SK-N-SH treated with all-trans-retinoic acid at 6 μM for 48 hours (cell line): ENCODE data around the gene GAK.

ENCODE experiments used
- ATAC-seq: fragments of 200-7000 bp; cut with Tn5 transposase; 3 replicates; pipeline ENCODE4 v1.9.1; 2020; ENCODE audit warnings: mild to moderate bottlenecking, moderate library complexity
- ARNTL ChIP-seq: fragments of 450-650 bp; formaldehyde crosslinking; IDR thresholded peaks from 2 replicates; pipeline ENCODE4 v1.5.0; 2020; ENCODE audit warnings: low read depth, mild to moderate bottlenecking, moderate library complexity, borderline replicate concordance
- BACH2 ChIP-seq: fragments of 250-450 bp; sonication (Bioruptor Pico); IDR thresholded peaks from 2 replicates; pipeline ENCODE4 v1.9.0; 2021; ENCODE audit warnings: mild to moderate bottlenecking, borderline replicate concordance
- CSDC2 ChIP-seq: fragments of 250-450 bp; sonication (Bioruptor Pico); IDR thresholded peaks from 2 replicates; pipeline ENCODE4 v1.5.0; 2020; ENCODE audit warnings: mild to moderate bottlenecking, moderate library complexity
- ISL1 ChIP-seq: fragments of 250-450 bp; sonication (Bioruptor Pico); IDR thresholded peaks from 2 replicates; pipeline ENCODE4 v2.1.2; 2022; ENCODE audit warnings: mild to moderate bottlenecking, moderate library complexity
- OSR1 ChIP-seq: fragments of 250-450 bp; sonication (Bioruptor Pico); IDR thresholded peaks from 2 replicates; pipeline ENCODE4 v1.8.0; 2022; ENCODE audit warnings: moderate library complexity, mild to moderate bottlenecking, inconsistent platforms
- PPARA ChIP-seq: fragments of 250-450 bp; sonication (Bioruptor Pico); IDR thresholded peaks from 2 replicates; pipeline ENCODE4 v1.5.0; 2020; ENCODE audit warnings: mild to moderate bottlenecking, borderline replicate concordance
- RARB ChIP-seq: fragments of 250-450 bp; sonication (Bioruptor Pico); IDR thresholded peaks from 2 replicates; pipeline ENCODE4 v1.8.0; 2021; ENCODE audit warnings: mild to moderate bottlenecking, moderate library complexity
- SNAI2 ChIP-seq: fragments of 250-450 bp; sonication (Bioruptor Pico); IDR thresholded peaks from 2 replicates; pipeline ENCODE4 v1.5.0; 2020; ENCODE audit warnings: mild to moderate bottlenecking, moderate library complexity
- TCF4 ChIP-seq: fragments of 250-450 bp; sonication (Bioruptor Pico); IDR thresholded peaks from 2 replicates; pipeline ENCODE4 v1.8.0; 2021; ENCODE audit warnings: mild to moderate bottlenecking, moderate library complexity, borderline replicate concordance
- TOX ChIP-seq: fragments of 250-450 bp; sonication (Bioruptor Pico); IDR thresholded peaks from 2 replicates; pipeline ENCODE4 v1.8.0; 2021; ENCODE audit warnings: mild to moderate bottlenecking, moderate library complexity, borderline replicate concordance
- ZC3H10 ChIP-seq: fragments of 250-450 bp; sonication (Bioruptor Pico); IDR thresholded peaks from 2 replicates; pipeline ENCODE4 v1.5.1; 2021; ENCODE audit warnings: mild to moderate bottlenecking, moderate library complexity
- ZFP30 ChIP-seq: fragments of 450-650 bp; formaldehyde crosslinking; IDR thresholded peaks from 2 replicates; pipeline ENCODE4 v1.5.0; 2022; ENCODE audit warnings: mild to moderate bottlenecking, moderate library complexity
- ZNF565 ChIP-seq: fragments of 450-650 bp; formaldehyde crosslinking; conservative IDR thresholded peaks from 2 replicates; pipeline ENCODE4 v1.5.0; 2020; ENCODE audit warnings: low read depth, mild to moderate bottlenecking, moderate library complexity
- ZNF8 ChIP-seq: fragments of 450-650 bp; formaldehyde crosslinking; IDR thresholded peaks from 2 replicates; pipeline ENCODE4 v1.5.0; 2020; ENCODE audit warnings: mild to moderate bottlenecking, moderate library complexity
- TF ChIP-seq, protein P1 (sequence below): fragments of 250-450 bp; sonication (Bioruptor Pico); IDR thresholded peaks from 2 replicates; pipeline ENCODE4 v1.5.1; 2021; ENCODE audit warnings: mild to moderate bottlenecking, moderate library complexity
- TF ChIP-seq, protein P2 (sequence below): fragments of 250-450 bp; sonication (Bioruptor Pico); IDR thresholded peaks from 2 replicates; pipeline ENCODE4 v1.5.0; 2020; ENCODE audit warnings: mild to moderate bottlenecking, moderate library complexity
- TF ChIP-seq, protein P3 (sequence below): fragments of 250-450 bp; sonication (Bioruptor Pico); IDR thresholded peaks from 2 replicates; pipeline ENCODE4 v1.5.1; 2020; ENCODE audit warnings: low read depth, mild to moderate bottlenecking, moderate library complexity
- TF ChIP-seq, protein P4 (sequence below): fragments of 250-450 bp; sonication (Bioruptor Pico); IDR thresholded peaks from 2 replicates; pipeline ENCODE4 v1.8.0; 2021; ENCODE audit warnings: low read depth, mild to moderate bottlenecking, moderate library complexity, borderline replicate concordance
- TF ChIP-seq, protein P5 (sequence below): fragments of 250-450 bp; sonication (Bioruptor Pico); IDR thresholded peaks from 2 replicates; pipeline ENCODE4 v1.8.0; 2020; ENCODE audit warnings: mild to moderate bottlenecking, moderate library complexity, borderline replicate concordance

GAK gene

DNA sequence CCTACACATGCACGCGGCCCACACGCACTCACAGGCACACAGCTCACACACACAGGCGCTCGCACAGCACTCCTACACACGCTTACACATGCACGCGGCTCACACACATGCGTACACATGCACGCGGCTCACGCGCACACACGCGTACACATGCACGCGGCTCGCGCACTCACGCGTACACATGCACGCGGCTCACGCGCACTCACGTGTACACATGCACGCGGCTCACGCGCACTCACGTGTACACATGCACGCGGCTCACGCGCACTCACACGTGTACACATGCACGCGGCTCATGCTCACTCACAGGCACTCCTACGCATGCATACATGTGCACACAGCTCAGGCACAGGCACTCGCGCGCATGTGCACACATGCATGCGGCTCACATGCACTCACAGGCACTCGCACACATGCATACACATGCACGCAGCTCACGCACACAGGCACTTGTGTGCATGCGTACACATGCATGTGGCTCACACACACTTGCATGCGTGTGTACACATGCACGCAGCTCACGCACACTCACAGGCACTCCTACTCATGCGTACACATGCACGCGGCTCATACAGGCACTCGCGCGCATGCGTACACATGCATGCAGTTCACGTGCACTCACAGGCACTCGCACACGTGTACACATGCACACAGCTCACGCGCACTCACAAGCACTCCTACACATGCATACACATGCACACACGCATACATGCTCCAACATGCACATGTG is 44.9 kb downstream of the GAK start:
- no peak for ATAC-seq
- TF ChIP-seq, protein P1, sequence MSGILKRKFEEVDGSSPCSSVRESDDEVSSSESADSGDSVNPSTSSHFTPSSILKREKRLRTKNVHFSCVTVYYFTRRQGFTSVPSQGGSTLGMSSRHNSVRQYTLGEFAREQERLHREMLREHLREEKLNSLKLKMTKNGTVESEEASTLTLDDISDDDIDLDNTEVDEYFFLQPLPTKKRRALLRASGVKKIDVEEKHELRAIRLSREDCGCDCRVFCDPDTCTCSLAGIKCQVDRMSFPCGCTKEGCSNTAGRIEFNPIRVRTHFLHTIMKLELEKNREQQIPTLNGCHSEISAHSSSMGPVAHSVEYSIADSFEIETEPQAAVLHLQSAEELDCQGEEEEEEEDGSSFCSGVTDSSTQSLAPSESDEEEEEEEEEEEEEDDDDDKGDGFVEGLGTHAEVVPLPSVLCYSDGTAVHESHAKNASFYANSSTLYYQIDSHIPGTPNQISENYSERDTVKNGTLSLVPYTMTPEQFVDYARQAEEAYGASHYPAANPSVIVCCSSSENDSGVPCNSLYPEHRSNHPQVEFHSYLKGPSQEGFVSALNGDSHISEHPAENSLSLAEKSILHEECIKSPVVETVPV (CRISPR knock-in tag), result no peak
- TF ChIP-seq, protein P2, sequence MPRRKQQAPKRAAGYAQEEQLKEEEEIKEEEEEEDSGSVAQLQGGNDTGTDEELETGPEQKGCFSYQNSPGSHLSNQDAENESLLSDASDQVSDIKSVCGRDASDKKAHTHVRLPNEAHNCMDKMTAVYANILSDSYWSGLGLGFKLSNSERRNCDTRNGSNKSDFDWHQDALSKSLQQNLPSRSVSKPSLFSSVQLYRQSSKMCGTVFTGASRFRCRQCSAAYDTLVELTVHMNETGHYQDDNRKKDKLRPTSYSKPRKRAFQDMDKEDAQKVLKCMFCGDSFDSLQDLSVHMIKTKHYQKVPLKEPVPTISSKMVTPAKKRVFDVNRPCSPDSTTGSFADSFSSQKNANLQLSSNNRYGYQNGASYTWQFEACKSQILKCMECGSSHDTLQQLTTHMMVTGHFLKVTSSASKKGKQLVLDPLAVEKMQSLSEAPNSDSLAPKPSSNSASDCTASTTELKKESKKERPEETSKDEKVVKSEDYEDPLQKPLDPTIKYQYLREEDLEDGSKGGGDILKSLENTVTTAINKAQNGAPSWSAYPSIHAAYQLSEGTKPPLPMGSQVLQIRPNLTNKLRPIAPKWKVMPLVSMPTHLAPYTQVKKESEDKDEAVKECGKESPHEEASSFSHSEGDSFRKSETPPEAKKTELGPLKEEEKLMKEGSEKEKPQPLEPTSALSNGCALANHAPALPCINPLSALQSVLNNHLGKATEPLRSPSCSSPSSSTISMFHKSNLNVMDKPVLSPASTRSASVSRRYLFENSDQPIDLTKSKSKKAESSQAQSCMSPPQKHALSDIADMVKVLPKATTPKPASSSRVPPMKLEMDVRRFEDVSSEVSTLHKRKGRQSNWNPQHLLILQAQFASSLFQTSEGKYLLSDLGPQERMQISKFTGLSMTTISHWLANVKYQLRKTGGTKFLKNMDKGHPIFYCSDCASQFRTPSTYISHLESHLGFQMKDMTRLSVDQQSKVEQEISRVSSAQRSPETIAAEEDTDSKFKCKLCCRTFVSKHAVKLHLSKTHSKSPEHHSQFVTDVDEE (CRISPR knock-in tag), result no peak
- TF ChIP-seq BACH2 (CRISPR knock-in tag) (no peak), ZFP30 (no peak), PPARA (CRISPR knock-in tag) (no peak), ZC3H10 (CRISPR knock-in tag) (no peak), TCF4 (CRISPR knock-in tag) (no peak)
- TF ChIP-seq, protein P3, sequence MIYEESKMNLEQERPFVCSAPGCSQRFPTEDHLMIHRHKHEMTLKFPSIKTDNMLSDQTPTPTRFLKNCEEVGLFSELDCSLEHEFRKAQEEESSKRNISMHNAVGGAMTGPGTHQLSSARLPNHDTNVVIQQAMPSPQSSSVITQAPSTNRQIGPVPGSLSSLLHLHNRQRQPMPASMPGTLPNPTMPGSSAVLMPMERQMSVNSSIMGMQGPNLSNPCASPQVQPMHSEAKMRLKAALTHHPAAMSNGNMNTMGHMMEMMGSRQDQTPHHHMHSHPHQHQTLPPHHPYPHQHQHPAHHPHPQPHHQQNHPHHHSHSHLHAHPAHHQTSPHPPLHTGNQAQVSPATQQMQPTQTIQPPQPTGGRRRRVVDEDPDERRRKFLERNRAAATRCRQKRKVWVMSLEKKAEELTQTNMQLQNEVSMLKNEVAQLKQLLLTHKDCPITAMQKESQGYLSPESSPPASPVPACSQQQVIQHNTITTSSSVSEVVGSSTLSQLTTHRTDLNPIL (CRISPR knock-in tag), result no peak

DNA sequence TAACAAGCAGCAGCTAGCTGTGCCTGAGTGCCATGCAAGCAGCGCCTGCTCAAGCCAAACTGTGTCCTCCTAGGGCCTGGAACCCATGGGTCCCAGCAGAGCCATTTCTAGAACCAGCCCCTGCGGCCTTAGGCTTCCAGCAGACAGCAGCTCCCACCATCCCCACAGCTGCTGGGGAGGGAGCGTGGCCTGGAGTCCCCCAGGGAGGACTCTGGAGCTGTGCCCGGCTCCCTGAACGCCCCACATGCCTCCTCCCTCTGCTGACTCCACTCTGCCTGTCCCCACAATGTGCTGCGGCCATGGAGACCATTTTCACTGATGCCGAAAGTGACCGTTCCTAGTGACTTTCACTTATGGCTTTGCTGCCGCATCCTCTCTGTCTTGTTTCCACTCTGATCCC is 45.9 kb downstream of the GAK start:
- no peak for TF ChIP-seq OSR1 (CRISPR knock-in tag)
- TF ChIP-seq TCF4 (CRISPR knock-in tag), result no peak
- no peak for TF ChIP-seq ARNTL (CRISPR knock-in tag)
- TF ChIP-seq ZNF8 (CRISPR knock-in tag), result no peak
- TF ChIP-seq, protein P4, sequence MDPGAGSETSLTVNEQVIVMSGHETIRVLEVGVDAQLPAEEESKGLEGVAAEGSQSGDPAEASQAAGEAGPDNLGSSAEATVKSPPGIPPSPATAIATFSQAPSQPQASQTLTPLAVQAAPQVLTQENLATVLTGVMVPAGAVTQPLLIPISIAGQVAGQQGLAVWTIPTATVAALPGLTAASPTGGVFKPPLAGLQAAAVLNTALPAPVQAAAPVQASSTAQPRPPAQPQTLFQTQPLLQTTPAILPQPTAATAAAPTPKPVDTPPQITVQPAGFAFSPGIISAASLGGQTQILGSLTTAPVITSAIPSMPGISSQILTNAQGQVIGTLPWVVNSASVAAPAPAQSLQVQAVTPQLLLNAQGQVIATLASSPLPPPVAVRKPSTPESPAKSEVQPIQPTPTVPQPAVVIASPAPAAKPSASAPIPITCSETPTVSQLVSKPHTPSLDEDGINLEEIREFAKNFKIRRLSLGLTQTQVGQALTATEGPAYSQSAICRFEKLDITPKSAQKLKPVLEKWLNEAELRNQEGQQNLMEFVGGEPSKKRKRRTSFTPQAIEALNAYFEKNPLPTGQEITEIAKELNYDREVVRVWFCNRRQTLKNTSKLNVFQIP (CRISPR knock-in tag), result no peak
- TF ChIP-seq, protein P3 (CRISPR knock-in tag), result no peak
- no peak for ATAC-seq

DNA sequence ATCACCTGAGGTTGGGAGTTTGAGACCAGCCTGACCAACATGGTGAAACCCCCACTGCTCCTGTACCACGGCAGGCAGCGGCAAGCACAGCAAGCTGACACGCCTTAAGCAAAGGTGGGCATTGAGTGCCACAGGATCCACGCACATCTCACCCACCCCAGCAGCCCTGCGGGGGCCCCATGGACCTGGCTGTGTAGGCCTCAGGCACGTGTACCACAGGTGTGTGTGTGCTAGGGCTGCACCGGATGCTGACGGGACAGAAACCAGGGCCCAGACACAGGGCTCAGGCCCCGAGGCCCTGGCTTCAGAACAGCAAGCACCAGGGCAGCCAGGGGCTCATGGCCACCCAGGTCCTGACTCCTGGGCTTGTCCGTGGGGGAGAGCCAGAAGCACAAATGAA is 46.8 kb downstream of the GAK start:
- no peak for ATAC-seq
- TF ChIP-seq TCF4 (CRISPR knock-in tag), result no peak
- TF ChIP-seq ISL1 (CRISPR knock-in tag), result no peak
- TF ChIP-seq TOX, result no peak
- no peak for TF ChIP-seq ZFP30
- no peak for TF ChIP-seq BACH2 (CRISPR knock-in tag)
- TF ChIP-seq, protein P3 (CRISPR knock-in tag), result no peak
- TF ChIP-seq SNAI2 (CRISPR knock-in tag), result no peak
- TF ChIP-seq, protein P5, sequence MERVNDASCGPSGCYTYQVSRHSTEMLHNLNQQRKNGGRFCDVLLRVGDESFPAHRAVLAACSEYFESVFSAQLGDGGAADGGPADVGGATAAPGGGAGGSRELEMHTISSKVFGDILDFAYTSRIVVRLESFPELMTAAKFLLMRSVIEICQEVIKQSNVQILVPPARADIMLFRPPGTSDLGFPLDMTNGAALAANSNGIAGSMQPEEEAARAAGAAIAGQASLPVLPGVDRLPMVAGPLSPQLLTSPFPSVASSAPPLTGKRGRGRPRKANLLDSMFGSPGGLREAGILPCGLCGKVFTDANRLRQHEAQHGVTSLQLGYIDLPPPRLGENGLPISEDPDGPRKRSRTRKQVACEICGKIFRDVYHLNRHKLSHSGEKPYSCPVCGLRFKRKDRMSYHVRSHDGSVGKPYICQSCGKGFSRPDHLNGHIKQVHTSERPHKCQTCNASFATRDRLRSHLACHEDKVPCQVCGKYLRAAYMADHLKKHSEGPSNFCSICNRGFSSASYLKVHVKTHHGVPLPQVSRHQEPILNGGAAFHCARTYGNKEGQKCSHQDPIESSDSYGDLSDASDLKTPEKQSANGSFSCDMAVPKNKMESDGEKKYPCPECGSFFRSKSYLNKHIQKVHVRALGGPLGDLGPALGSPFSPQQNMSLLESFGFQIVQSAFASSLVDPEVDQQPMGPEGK (CRISPR knock-in tag), result no peak
- no peak for TF ChIP-seq ZNF8 (CRISPR knock-in tag)
- TF ChIP-seq, protein P1 (CRISPR knock-in tag), result no peak
- no peak for TF ChIP-seq ARNTL (CRISPR knock-in tag)
- no peak for TF ChIP-seq CSDC2 (CRISPR knock-in tag)
- no peak for TF ChIP-seq ZNF565
- no peak for TF ChIP-seq RARB (CRISPR knock-in tag)
